MCF 10A (cell line): ENCODE measurements around the gene TCEA2. TPM values are rescaled to one million over a fixed set of nuclear protein-coding genes. Genes with fewer than 3 reads are reported as not detected.

Source experiments
- BruUV-seq: library from RNA; stranded (reverse); fragments of 400-500 nt; replicated peaks from 2 replicates; lab custom pipeline; 2021; lab: Mats Ljungman, UMichigan
- CTCF ChIA-PET: fragments of 300-600 bp; sonication (Branson Sonifier 250); formaldehyde crosslinking; extraction: SDS; loops from one replicate; lab custom pipeline; 2021; ENCODE audit warnings: antibody characterized with exemption, inconsistent platforms; lab: Yijun Ruan, JAX
- POLR2A ChIA-PET: fragments of 300-600, 350-650 bp; sonication (Branson Sonifier 250); formaldehyde crosslinking; extraction: SDS; loops from one replicate; lab custom pipeline; 2020; ENCODE audit warnings: antibody characterized with exemption, inconsistent platforms; lab: Yijun Ruan, JAX
- DNase-seq: peaks from one replicate; pipeline ENCODE4 v3.0.0-alpha.2; 2018; ENCODE audit not compliant: unreplicated experiment
- H3K27ac Mint-ChIP-seq: one replicate; pipeline ENCODE4 v1.8.0; 2022; ENCODE audit warnings: mild to moderate bottlenecking, low read depth, mixed read lengths; ENCODE audit not compliant: unreplicated experiment
- H3K27me3 Mint-ChIP-seq: one replicate; pipeline ENCODE4 v1.8.0; 2022; ENCODE audit warnings: mixed read lengths; ENCODE audit not compliant: insufficient read depth, unreplicated experiment
- H3K36me3 Mint-ChIP-seq: one replicate; pipeline ENCODE4 v1.8.0; 2022; ENCODE audit warnings: mild to moderate bottlenecking, moderate library complexity, mixed read lengths; ENCODE audit not compliant: insufficient read depth, unreplicated experiment
- H3K4me1 Mint-ChIP-seq: one replicate; pipeline ENCODE4 v1.8.0; 2022; ENCODE audit warnings: mixed read lengths; ENCODE audit not compliant: insufficient read depth, unreplicated experiment
- H3K4me3 Mint-ChIP-seq: one replicate; pipeline ENCODE4 v1.8.0; 2022; ENCODE audit warnings: mild to moderate bottlenecking, moderate library complexity, mixed read lengths; ENCODE audit not compliant: unreplicated experiment
- H3K9me3 Mint-ChIP-seq: one replicate; pipeline ENCODE4 v1.8.0; 2022; ENCODE audit warnings: mixed read lengths; ENCODE audit not compliant: unreplicated experiment
- intact Hi-C: fragments of 100-400 bp; cut with micrococcal nuclease; formaldehyde crosslinking; loops from 2 replicates; pipeline ENCODE4 v1.14.1; 2022
- total RNA-seq: library from RNA; stranded (reverse); gene quantifications from 2 replicates; pipeline ENCODE4 v1.2.3, GENCODE V29; 2022
- TF ChIP-seq, protein P1 (sequence below): fragments of 200-600 bp; IDR thresholded peaks from one replicate; pipeline ENCODE4 v1.8.0; 2022; ENCODE audit warnings: antibody characterized with exemption, mild to moderate bottlenecking; ENCODE audit not compliant: unreplicated experiment

The TCEA2 gene
- total RNA-seq, 1 experiment from 2014 or later, result 30.8 TPM

DNA sequence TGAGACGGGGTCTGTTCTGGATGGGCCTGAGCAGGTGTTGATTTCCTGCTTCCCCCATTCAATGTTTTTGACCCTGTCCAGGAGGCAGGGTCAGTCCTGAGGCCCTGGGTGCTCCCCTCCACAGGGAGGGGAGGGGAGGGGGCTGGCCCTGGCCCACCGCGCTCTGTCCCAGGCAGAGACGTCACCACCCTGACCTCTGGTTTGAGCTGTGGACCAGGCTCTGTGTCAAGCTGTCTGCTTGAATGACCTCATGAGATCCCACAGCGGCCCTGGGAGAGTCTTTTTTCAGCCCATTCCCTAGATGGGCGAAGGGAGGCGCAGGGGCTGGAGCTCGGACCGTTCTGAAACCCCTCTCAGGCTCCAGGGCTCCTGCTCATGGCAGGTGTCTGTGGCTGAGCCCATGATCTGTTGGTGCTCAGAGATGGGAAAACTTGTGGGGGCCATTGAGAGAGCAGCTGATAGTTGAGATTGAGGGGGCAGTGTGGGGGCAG is 30.1 kb downstream of the TCEA2 start:
- Mint-ChIP-seq H3K4me3 (no peak overlapping the region), H3K9me3 (peaks cover 8% of the 10 kb centered on the region), H3K4me1 (no peaks in the 10 kb centered on the region), H3K27me3 (peaks cover 23% of the 10 kb centered on the region), H3K36me3 (no peaks in the 10 kb centered on the region), H3K27ac (no peak overlapping the region)
- ChIA-PET POLR2A (no interaction called here), CTCF (no interaction called here)
- TF ChIP-seq, protein P1, sequence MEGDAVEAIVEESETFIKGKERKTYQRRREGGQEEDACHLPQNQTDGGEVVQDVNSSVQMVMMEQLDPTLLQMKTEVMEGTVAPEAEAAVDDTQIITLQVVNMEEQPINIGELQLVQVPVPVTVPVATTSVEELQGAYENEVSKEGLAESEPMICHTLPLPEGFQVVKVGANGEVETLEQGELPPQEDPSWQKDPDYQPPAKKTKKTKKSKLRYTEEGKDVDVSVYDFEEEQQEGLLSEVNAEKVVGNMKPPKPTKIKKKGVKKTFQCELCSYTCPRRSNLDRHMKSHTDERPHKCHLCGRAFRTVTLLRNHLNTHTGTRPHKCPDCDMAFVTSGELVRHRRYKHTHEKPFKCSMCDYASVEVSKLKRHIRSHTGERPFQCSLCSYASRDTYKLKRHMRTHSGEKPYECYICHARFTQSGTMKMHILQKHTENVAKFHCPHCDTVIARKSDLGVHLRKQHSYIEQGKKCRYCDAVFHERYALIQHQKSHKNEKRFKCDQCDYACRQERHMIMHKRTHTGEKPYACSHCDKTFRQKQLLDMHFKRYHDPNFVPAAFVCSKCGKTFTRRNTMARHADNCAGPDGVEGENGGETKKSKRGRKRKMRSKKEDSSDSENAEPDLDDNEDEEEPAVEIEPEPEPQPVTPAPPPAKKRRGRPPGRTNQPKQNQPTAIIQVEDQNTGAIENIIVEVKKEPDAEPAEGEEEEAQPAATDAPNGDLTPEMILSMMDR, result no peak
- intact Hi-C loops, result no loop called here
- no peak for DNase-seq
- BruUV-seq, result no TSS peak

DNA sequence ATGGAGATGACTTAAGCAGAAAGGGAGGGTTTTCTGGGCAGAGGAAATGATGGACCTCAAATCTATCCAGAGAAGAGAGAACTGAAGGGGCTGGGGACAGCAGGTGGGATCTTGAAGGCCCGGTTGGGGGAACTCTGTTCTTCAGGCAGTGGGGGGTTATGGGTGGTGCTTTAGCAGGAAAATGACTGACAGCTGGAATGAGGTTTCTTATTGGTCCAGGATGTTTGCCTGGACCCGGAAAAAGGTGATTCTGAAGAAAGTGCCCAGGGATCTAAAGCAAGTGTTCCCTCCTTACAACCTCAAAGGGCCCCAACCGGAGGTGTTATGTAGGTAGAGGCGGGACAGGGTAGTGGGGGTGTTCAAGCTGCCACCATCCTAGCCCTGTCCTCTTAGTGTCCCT is 32.5 kb downstream of the TCEA2 start:
- Mint-ChIP-seq H3K9me3 (peaks cover 8% of the 10 kb centered on the region), H3K27ac (no peak overlapping the region), H3K36me3 (no peaks in the 10 kb centered on the region), H3K27me3 (no peaks in the 10 kb centered on the region), H3K4me1 (no peaks in the 10 kb centered on the region), H3K4me3 (no peak overlapping the region)
- POLR2A ChIA-PET, result no interaction called here
- no peak for DNase-seq
- TF ChIP-seq, protein P1, result no peak
- intact Hi-C loops, result no loop called here
- BruUV-seq, result no TSS peak
- CTCF ChIA-PET, result interaction anchor here (1.2 to 1.5 kb wide), 2 partner anchors 12 to 24 kb away, joined by 6 to 7 read pairs; partner anchors contain the start of gene LKAAEAR1

DNA sequence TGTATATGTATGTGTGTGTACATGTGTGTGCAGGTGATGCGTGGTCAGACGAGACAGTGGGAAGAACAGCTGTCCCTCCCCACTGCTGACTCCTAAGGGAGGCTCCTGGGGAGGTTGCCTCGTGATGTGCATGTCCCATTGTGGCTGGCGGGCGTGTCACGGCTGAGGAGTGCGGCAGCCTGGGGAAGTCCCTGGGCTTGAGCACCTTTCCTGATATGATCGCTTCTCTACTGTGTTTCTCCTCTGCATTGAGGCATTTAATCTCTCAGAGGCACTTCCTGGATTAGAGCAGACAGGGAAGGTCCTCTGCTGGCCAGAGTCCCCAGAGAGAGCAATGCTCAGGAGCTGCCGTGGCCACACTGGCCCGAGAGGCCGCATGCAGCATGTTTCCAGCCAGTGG is 32.9 kb downstream of the TCEA2 start:
- POLR2A ChIA-PET, result no interaction called here
- no TSS peak for BruUV-seq
- Mint-ChIP-seq H3K27ac (no peak overlapping the region), H3K4me3 (no peak overlapping the region), H3K27me3 (peaks cover 4% of the 10 kb centered on the region), H3K4me1 (no peaks in the 10 kb centered on the region), H3K9me3 (peaks cover 8% of the 10 kb centered on the region), H3K36me3 (no peaks in the 10 kb centered on the region)
- intact Hi-C loops, result no loop called here
- DNase-seq, result no peak
- TF ChIP-seq, protein P1, result no peak
- CTCF ChIA-PET, result interaction anchor here (0.6 to 1.5 kb wide), 4 partner anchors 12 to 57 kb away, joined by 3 to 7 read pairs (median 4); partner anchors contain the start of gene LKAAEAR1

DNA sequence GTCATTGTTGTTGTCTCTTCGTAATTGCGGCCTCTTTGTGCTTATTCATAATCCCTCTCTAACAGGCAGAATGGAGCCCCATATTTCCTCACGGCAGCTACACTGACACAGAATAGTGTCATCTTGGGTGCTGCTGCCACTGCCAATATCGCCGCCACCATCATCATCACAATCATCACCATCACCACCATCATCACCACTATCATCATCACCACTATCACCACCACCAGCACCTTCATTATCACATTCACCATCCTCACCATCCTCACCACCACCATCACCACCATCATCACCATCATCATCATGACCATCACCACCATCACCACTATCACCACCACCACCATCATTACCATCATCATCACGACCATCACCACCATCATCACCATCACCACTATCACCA is 33.5 kb downstream of the TCEA2 start:
- ChIA-PET POLR2A (no interaction called here), CTCF (interaction anchor here (0.6 to 1.5 kb wide), 4 partner anchors 13 to 58 kb away, joined by 3 to 7 read pairs (median 4); partner anchors contain the start of gene LKAAEAR1)
- Mint-ChIP-seq H3K27me3 (peaks cover 10% of the 10 kb centered on the region), H3K27ac (no peak overlapping the region), H3K4me1 (no peaks in the 10 kb centered on the region), H3K36me3 (no peaks in the 10 kb centered on the region), H3K4me3 (no peak overlapping the region), H3K9me3 (peaks cover 8% of the 10 kb centered on the region)
- BruUV-seq, result no TSS peak
- no peak for DNase-seq
- TF ChIP-seq, protein P1, result no peak
- intact Hi-C loops, result no loop called here
